Right lobe of liver (tissue), 4 donors: ENCODE results near the gene MYH13.

Experiments used
- CTCF ChIP-seq, 4 donors: fragments of 200-600 bp in 3 of 4; fragments of 450-650 bp in 1 of 4; IDR thresholded peaks; one replicate each; pipeline versions ENCODE4 v1.5.1 to v1.8.0; 2016 to 2022; ENCODE audit warnings: antibody characterized with exemption in 4 of 4, mild to moderate bottlenecking in 2 of 4
- POLR2A ChIP-seq: fragments of 450-650 bp; IDR thresholded peaks from one replicate; pipeline ENCODE4 v1.6.1; 2017; ENCODE audit warnings: antibody characterized with exemption, mild to moderate bottlenecking
- donor health status: DM: no; HTN: no; CAD: no.
- donor health status: DM: no; HTN: no; CAD: no.
- donor health status: DM: no; HTN: yes; CAD: no.

GRCh38 chr17:10314329-10314728 is 58.5 kb downstream of the MYH13 start:
- TF ChIP-seq POLR2A (no peak), CTCF (IDR thresholded peaks at IDR 0.05) (no peak)
